Caco-2 (cell line): ENCODE results near the gene HTRA2. TPM values are rescaled to one million over a fixed set of nuclear protein-coding genes. Genes with fewer than 3 reads are reported as not detected.

ENCODE experiments used
- BruUV-seq: library from RNA; stranded (reverse); fragments of 400-500 nt; replicated peaks from 2 replicates; lab custom pipeline; 2021; lab: Mats Ljungman, UMichigan
- CTCF ChIA-PET: fragments of 300-600 bp; sonication (Branson Sonifier 250); formaldehyde crosslinking; loops from one replicate; lab custom pipeline; 2022; ENCODE audit warnings: antibody characterized with exemption; lab: Charles Lee
- POLR2A ChIA-PET: fragments of 300-600 bp; sonication (Branson Sonifier 250); formaldehyde crosslinking; loops from one replicate; lab custom pipeline; 2022; ENCODE audit warnings: antibody characterized with exemption; lab: Charles Lee
- DNase-seq, 2 experiments: peaks; one replicate each; pipeline versions ENCODE4 v3.0.0 to v3.0.0-alpha.2; 2020 to 2022
- H3K27me3 ChIP-seq: replicated peaks from 2 replicates; pipeline ENCODE4 v1.6.0; 2011; ENCODE audit warnings: low read length; ENCODE audit not compliant: control insufficient read depth, insufficient read depth
- H3K36me3 ChIP-seq: 2 replicates; pipeline ENCODE4 v1.5.1; 2011; ENCODE audit warnings: low read length; ENCODE audit not compliant: control insufficient read depth, insufficient read depth
- H3K4me1 ChIP-seq: fragments of 250-450 bp; sonication (Bioruptor Pico); 2 replicates; pipeline ENCODE4 v1.5.1; 2020; ENCODE audit warnings: mild to moderate bottlenecking
- H3K4me3 ChIP-seq: 2 replicates; pipeline ENCODE4 v1.5.1; 2011; ENCODE audit warnings: low read depth, mild to moderate bottlenecking, control low read depth, low read length
- H3K9me3 ChIP-seq: fragments of 250-450 bp; sonication (Bioruptor Pico); 2 replicates; pipeline ENCODE4 v1.5.1; 2020; ENCODE audit warnings: mild to moderate bottlenecking, moderate library complexity
- H3K27ac Mint-ChIP-seq: one replicate; pipeline ENCODE4 v1.8.0; 2022; ENCODE audit warnings: mixed read lengths; ENCODE audit not compliant: unreplicated experiment
- H3K27me3 Mint-ChIP-seq: one replicate; pipeline ENCODE4 v1.8.0; 2022; ENCODE audit warnings: mixed read lengths; ENCODE audit not compliant: insufficient read depth, unreplicated experiment
- H3K36me3 Mint-ChIP-seq: one replicate; pipeline ENCODE4 v1.8.0; 2022; ENCODE audit warnings: mild to moderate bottlenecking, mixed read lengths; ENCODE audit not compliant: insufficient read depth, unreplicated experiment
- H3K4me1 Mint-ChIP-seq: one replicate; pipeline ENCODE4 v1.8.0; 2022; ENCODE audit warnings: low read depth, mixed read lengths; ENCODE audit not compliant: unreplicated experiment
- H3K4me3 Mint-ChIP-seq: one replicate; pipeline ENCODE4 v1.8.0; 2022; ENCODE audit warnings: mild to moderate bottlenecking, moderate library complexity, mixed read lengths; ENCODE audit not compliant: unreplicated experiment
- H3K9me3 Mint-ChIP-seq: one replicate; pipeline ENCODE4 v1.8.0; 2022; ENCODE audit warnings: mixed read lengths; ENCODE audit not compliant: unreplicated experiment
- CTCF ChIP-seq, 2 experiments: fragments of 200-600 bp in 1 of 2; IDR thresholded peaks; 1 replicate in 1 of 2; 2 replicates in 1 of 2; pipeline versions ENCODE4 v1.5.1 to v1.8.0; 2011 to 2022; ENCODE audit warnings: antibody characterized with exemption in 1 of 2, control low read depth in 1 of 2, inconsistent platforms in 1 of 2, low read depth in 1 of 2, low read length in 1 of 2, mild to moderate bottlenecking in 1 of 2, moderate library complexity in 1 of 2; ENCODE audit not compliant: insufficient read depth in 1 of 2, severe bottlenecking in 1 of 2, unreplicated experiment in 1 of 2
- intact Hi-C: fragments of 100-400 bp; cut with micrococcal nuclease; formaldehyde crosslinking; loops from one replicate; pipeline ENCODE4 v1.10.0; 2022; ENCODE audit not compliant: unreplicated experiment
- total RNA-seq: library from RNA; stranded (reverse); gene quantifications from 2 replicates; pipeline ENCODE4 v1.2.3, GENCODE V29; 2022

HTRA2 gene
- total RNA-seq, 1 experiment from 2014 or later, result 27.3 TPM

GRCh38 chr2:74524005-74524404 is 5.7 kb upstream of the HTRA2 start:
- intact Hi-C loops, result no loop called here
- POLR2A ChIA-PET, result no interaction called here

GRCh38 chr2:74524955-74525716 is 4.6 kb upstream of the HTRA2 start:
- peaks cover 6% of the 10 kb centered on the region for H3K4me1 ChIP-seq
- CTCF ChIA-PET, result no interaction called here

More at GRCh38 chr2:74524005-74524404, 5.7 kb upstream of the HTRA2 start:
- Histone ChIP-seq H3K9me3 (no peaks in the 10 kb centered on the region), H3K27me3 (no peaks in the 10 kb centered on the region), H3K4me3 (no peak overlapping the region), H3K36me3 (peaks cover 9% of the 10 kb centered on the region), H3K4me1 (peaks cover 6% of the 10 kb centered on the region)
- CTCF ChIA-PET, result no interaction called here
- peaks cover 7% of the 10 kb centered on the region for H3K4me1 Mint-ChIP-seq
- no peak overlapping the region for H3K4me3 Mint-ChIP-seq
- no peak for TF ChIP-seq CTCF (IDR thresholded peaks at IDR 0.05; ENCODE audit: insufficient read depth in 1 of 2, low read depth in 1 of 2, low read length in 1 of 2, severe bottlenecking in 1 of 2, unreplicated experiment in 1 of 2)
- H3K27me3 Mint-ChIP-seq, result peaks cover 5% of the 10 kb centered on the region
- peaks cover 30% of the 10 kb centered on the region for H3K36me3 Mint-ChIP-seq
- no peaks in the 10 kb centered on the region for H3K9me3 Mint-ChIP-seq
- DNase-seq, result peak in 1 of 2 experiments; percentile 30
- no peak overlapping the region for H3K27ac Mint-ChIP-seq
- no TSS peak for BruUV-seq

More at GRCh38 chr2:74524955-74525716, 4.6 kb upstream of the HTRA2 start:
- BruUV-seq, result no TSS peak
- Mint-ChIP-seq H3K27me3 (peaks cover 3% of the 10 kb centered on the region), H3K4me1 (peaks cover 7% of the 10 kb centered on the region), H3K27ac (no peak overlapping the region), H3K9me3 (no peaks in the 10 kb centered on the region), H3K36me3 (peaks cover 41% of the 10 kb centered on the region), H3K4me3 (no peak overlapping the region)
- Histone ChIP-seq H3K4me3 (no peak overlapping the region), H3K27me3 (no peaks in the 10 kb centered on the region), H3K9me3 (no peaks in the 10 kb centered on the region), H3K36me3 (peaks cover 9% of the 10 kb centered on the region)
- TF ChIP-seq CTCF (IDR thresholded peaks at IDR 0.05; ENCODE audit: insufficient read depth in 1 of 2, low read depth in 1 of 2, low read length in 1 of 2, severe bottlenecking in 1 of 2, unreplicated experiment in 1 of 2), result no peak
- intact Hi-C loops, result no loop called here
- POLR2A ChIA-PET, result interaction anchor here (1.5 kb wide), 1 partner anchor 23 kb away, joined by 5 read pairs; no protein-coding TSS in a partner anchor
- peak in 1 of 2 experiments; percentile 27 for DNase-seq
